Measurements from ENCODE around the gene SYT14. TPM values are rescaled to one million over a fixed set of nuclear protein-coding genes. Genes with fewer than 3 reads are reported as not detected.

The SYT14 gene
- total RNA-seq, 1 experiment from 2014 or later = 10.3 TPM

GRCh38 chr1:210098356-210098755 is 160.3 kb downstream of the SYT14 start:
- Histone ChIP-seq H4K91ac (ENCODE audit: insufficient read length, low read depth, low read length) (no peak overlapping the region), H3K4ac (ENCODE audit: low read depth, low read length) (no peak overlapping the region), H3K79me2 (ENCODE audit: insufficient read depth, low read length) (no peaks in the 10 kb centered on the region), H3K14ac (ENCODE audit: insufficient read depth, low read length) (no peak overlapping the region), H3K27ac (ENCODE audit: insufficient read length, low read depth, low read length) (no peak overlapping the region), H2BK120ac (ENCODE audit: low read depth, low read length, poor library complexity, severe bottlenecking) (no peak overlapping the region), H3K4me1 (ENCODE audit: insufficient read depth, low read length) (no peaks in the 10 kb centered on the region), H3T11ph (ENCODE audit: low read length) (no peak overlapping the region), H4K20me1 (ENCODE audit: control insufficient read depth, insufficient read depth, insufficient read length) (no peaks in the 10 kb centered on the region), H2AFZ (ENCODE audit: low read length) (no peak overlapping the region), H2BK20ac (ENCODE audit: low read depth, low read length, poor library complexity, severe bottlenecking) (no peak overlapping the region), H3K79me1 (ENCODE audit: insufficient read depth, low read depth, low read length, poor library complexity, severe bottlenecking) (no peaks in the 10 kb centered on the region), H2BK12ac (ENCODE audit: insufficient read length, low read depth, low read length) (no peak overlapping the region), H3K9me3 (ENCODE audit: control insufficient read depth, low read depth, low read length) (no peaks in the 10 kb centered on the region), H2BK15ac (ENCODE audit: low read depth, low read length) (no peak overlapping the region), H3K9ac (ENCODE audit: extremely low read depth, insufficient read length, low read length) (no peak overlapping the region), H4K5ac (ENCODE audit: insufficient read length, low read depth, low read length) (no peak overlapping the region), H3K23ac (ENCODE audit: insufficient read length, low read depth, low read length) (no peak overlapping the region), H4K8ac (replicated peaks; ENCODE audit: insufficient read length, low read depth, low read length) (no peak overlapping the region), H3K27me3 (ENCODE audit: insufficient read depth, low read length) (no peaks in the 10 kb centered on the region), H3K56ac (ENCODE audit: insufficient read length, low read depth, low read length) (no peak overlapping the region), H2BK5ac (ENCODE audit: insufficient read length, low read length) (no peak overlapping the region), H3K4me2 (ENCODE audit: insufficient read depth, insufficient read length, low read length) (no peak overlapping the region), H3K18ac (ENCODE audit: insufficient read length, low read depth, low read length) (no peak overlapping the region), H2AK5ac (ENCODE audit: insufficient read length, low read length) (no peak overlapping the region), H3K23me2 (ENCODE audit: insufficient read length, low read depth, low read length, poor library complexity, severe bottlenecking) (no peaks in the 10 kb centered on the region)
- Mint-ChIP-seq H3K4me3 (no peak overlapping the region), H3K27ac (peak overlapping the region in 1 of 3 experiments; percentile 19; a peak in 3 of 7 replicates), H3K9me3 (peaks cover 0 to 5% of the 10 kb centered on the region in 2 experiments; a peak in 1 of 5 replicates), H3K27me3 (ENCODE audit: low read depth) (no peaks in the 10 kb centered on the region), H3K36me3 (ENCODE audit: insufficient read depth in 1 of 3, low read depth in 3 of 3) (peaks cover 7 to 11% (median 7%) of the 10 kb centered on the region in 3 experiments), H3K4me1 (no peaks in the 10 kb centered on the region)
- WGBS (ENCODE audit: extremely low coverage, insufficient read length, low lambda C conversion rate) = no CpG with 5 or more reads among the region's 3 CpGs
- TF ChIP-seq CTCF (conservative IDR thresholded peaks at IDR 0.05) = no peak
- no peak for DNase-seq
